Thoracic aorta (tissue), 2 donors: ENCODE measurements around the gene OR1L6. TPM values are rescaled to one million over a fixed set of nuclear protein-coding genes. Genes with fewer than 3 reads are reported as not detected.

ENCODE experiments used
- ATAC-seq: fragments of 150-250 bp; one replicate; pipeline ENCODE4 v1.8.0; 2017; ENCODE audit warnings: low read depth; ENCODE audit not compliant: insufficient number of reproducible peaks, low FRiP score
- DNase-seq: peaks from one replicate; pipeline ENCODE4 v3.0.0-alpha.2; 2020; ENCODE audit warnings: low spot score
- H3K27ac ChIP-seq, 2 donors: fragments of 200-600 bp; sonication (generic); 1 replicate in 1 of 2; 2 replicates in 1 of 2; pipeline ENCODE4 v1.5.1; 2016; ENCODE audit warnings: mild to moderate bottlenecking in 2 of 2, moderate library complexity in 2 of 2
- H3K27me3 ChIP-seq: fragments of 200-600 bp; sonication (generic); replicated peaks from 2 replicates; pipeline ENCODE4 v1.6.0; 2016; ENCODE audit warnings: mild to moderate bottlenecking; ENCODE audit not compliant: insufficient read depth
- H3K36me3 ChIP-seq: fragments of 200-600 bp; sonication (generic); one replicate; pipeline ENCODE4 v1.5.1; 2016
- H3K4me1 ChIP-seq, 2 donors: fragments of 200-600 bp; sonication (generic); 1 replicate in 1 of 2; 2 replicates in 1 of 2; pipeline versions ENCODE4 v1.5.1 to v1.6.0; 2016; ENCODE audit warnings: low read depth in 2 of 2, mild to moderate bottlenecking in 1 of 2; ENCODE audit not compliant: control insufficient read depth in 1 of 2
- H3K4me3 ChIP-seq: fragments of 200-600 bp; sonication (generic); 2 replicates; pipeline ENCODE4 v1.5.1; 2016; ENCODE audit warnings: mild to moderate bottlenecking
- H3K9me3 ChIP-seq: fragments of 200-600 bp; sonication (generic); 2 replicates; pipeline ENCODE4 v1.5.1; 2016
- CTCF ChIP-seq: fragments of 200-600 bp; sonication (generic); IDR thresholded peaks from one replicate; pipeline ENCODE4 v1.5.1; 2019; ENCODE audit warnings: antibody characterized with exemption
- total RNA-seq, 2 donors: library from RNA; depleted of rRNA; stranded (reverse); fragments of >200 nt; gene quantifications; one replicate each; pipeline versions ENCODE4 v1.1.0 to v1.2.3, GENCODE V29; 2016

Gene OR1L6
- total RNA-seq, 2 donors from 2014 or later: not detected

GRCh38 chr9:122780026-122780425 lies 37.9 kb downstream of the OR1L6 start:
- H3K4me3 ChIP-seq: no peak overlapping the region
- DNase-seq (no peak), ATAC-seq (no peak)
- H3K27ac ChIP-seq: no peak overlapping the region
- H3K4me1 ChIP-seq: no peaks in the 10 kb centered on the region
- no peaks in the 10 kb centered on the region for H3K27me3 ChIP-seq
- no peaks in the 10 kb centered on the region for H3K9me3 ChIP-seq
- no peak for TF ChIP-seq CTCF
- H3K36me3 ChIP-seq: no peaks in the 10 kb centered on the region

- DNase-seq (no peak), ATAC-seq (no peak)
- Histone ChIP-seq H3K9me3 (no peaks in the 10 kb centered on the region), H3K27ac (no peak overlapping the region), H3K27me3 (no peaks in the 10 kb centered on the region), H3K36me3 (no peaks in the 10 kb centered on the region), H3K4me1 (no peaks in the 10 kb centered on the region), H3K4me3 (no peak overlapping the region)
- TF ChIP-seq CTCF: no peak
Measured at GRCh38 chr9:122781671-122782070, 39.6 kb downstream of the OR1L6 start.

DNA sequence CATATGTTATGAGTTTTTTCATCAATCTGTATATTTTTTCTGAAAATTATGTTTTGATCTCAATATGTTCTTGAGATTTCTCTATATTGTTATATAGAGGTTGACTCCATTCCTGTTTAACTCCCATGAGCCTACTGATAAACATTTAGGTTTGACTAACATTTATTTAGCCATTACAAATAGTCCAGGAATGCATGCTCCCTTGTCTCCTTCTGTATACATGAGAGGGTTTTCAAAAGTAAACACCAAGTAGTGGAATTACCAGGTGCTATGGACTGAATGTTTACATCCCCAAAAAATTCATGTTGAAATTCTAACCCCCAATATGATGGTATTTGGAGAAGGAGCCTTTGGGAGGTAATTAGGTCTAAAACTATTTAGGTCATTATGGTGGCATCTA lies 43.2 kb downstream of the OR1L6 start:
- TF ChIP-seq CTCF: no peak
- ATAC-seq: no peak
- Histone ChIP-seq H3K27ac (no peak overlapping the region), H3K27me3 (no peaks in the 10 kb centered on the region), H3K36me3 (no peaks in the 10 kb centered on the region), H3K4me1 (no peaks in the 10 kb centered on the region), H3K9me3 (no peaks in the 10 kb centered on the region), H3K4me3 (no peak overlapping the region)
- no peak for DNase-seq

DNA sequence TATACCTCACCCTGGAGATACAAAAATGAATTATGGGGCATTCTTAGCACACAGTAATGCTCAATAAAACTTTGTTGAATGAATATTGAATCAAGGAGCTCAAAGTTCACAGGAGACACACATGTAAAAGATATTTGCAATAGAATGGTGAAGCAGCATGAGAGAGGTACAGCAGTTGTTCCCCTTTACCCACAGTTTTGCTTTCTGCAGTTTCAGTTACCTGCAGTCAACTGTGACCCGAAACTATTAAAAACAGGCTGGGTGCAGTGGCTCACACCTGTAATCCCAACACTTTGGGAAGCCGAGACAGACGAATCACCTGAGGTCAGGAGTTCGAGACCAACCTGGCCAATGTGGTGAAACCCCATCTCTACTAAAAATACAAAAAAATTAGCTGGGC lies 44.2 kb downstream of the OR1L6 start:
- Histone ChIP-seq H3K4me1 (no peaks in the 10 kb centered on the region), H3K27me3 (no peaks in the 10 kb centered on the region), H3K36me3 (no peaks in the 10 kb centered on the region), H3K27ac (no peak overlapping the region), H3K4me3 (no peak overlapping the region), H3K9me3 (no peaks in the 10 kb centered on the region)
- TF ChIP-seq CTCF: no peak
- no peak for ATAC-seq
- no peak for DNase-seq

- Histone ChIP-seq H3K4me1 (no peaks in the 10 kb centered on the region), H3K27me3 (no peaks in the 10 kb centered on the region), H3K36me3 (no peaks in the 10 kb centered on the region), H3K4me3 (no peak within 1 kb of the TSS), H3K27ac (no peak within 1 kb of the TSS), H3K9me3 (no peaks in the 10 kb centered on the region)
- no peak for DNase-seq
- no peak for ATAC-seq
- TF ChIP-seq CTCF: no peak
Measured at GRCh38 chr9:122788831-122789230, 46.7 kb downstream of the OR1L6 start, which contains the start of gene OR5C1. OR5C1 (plus strand) TSS chr9:122788933; CDS start chr9:122788933, 0 bp downstream.
